Skeletal muscle satellite cell (primary cell): ENCODE results near the gene STXBP6.

Source experiments
- H3K27me3 ChIP-seq: 2 replicates; pipeline ENCODE4 v1.7.0; 2013; ENCODE audit warnings: low read length; ENCODE audit not compliant: control insufficient read depth, insufficient read depth
- H3K36me3 ChIP-seq: 2 replicates; pipeline ENCODE4 v1.7.0; 2013; ENCODE audit warnings: mild to moderate bottlenecking, control low read depth, low read length; ENCODE audit not compliant: insufficient read depth
- H3K4me1 ChIP-seq: 2 replicates; pipeline ENCODE4 v1.7.0; 2013; ENCODE audit warnings: low read length; ENCODE audit not compliant: control insufficient read depth, insufficient read depth
- H3K4me2 ChIP-seq: 2 replicates; pipeline ENCODE4 v1.7.0; 2013; ENCODE audit warnings: mild to moderate bottlenecking, low read length
- H3K4me3 ChIP-seq: 2 replicates; pipeline ENCODE4 v1.7.0; 2013; ENCODE audit warnings: low read length
- H3K9ac ChIP-seq: 2 replicates; pipeline ENCODE4 v1.7.0; 2013; ENCODE audit warnings: mild to moderate bottlenecking, low read depth, low read length, moderate library complexity
- H3K9me3 ChIP-seq: replicated peaks from 2 replicates; pipeline ENCODE4 v1.7.0; 2013; ENCODE audit warnings: mild to moderate bottlenecking, control low read depth, low read length

The STXBP6 gene

DNA sequence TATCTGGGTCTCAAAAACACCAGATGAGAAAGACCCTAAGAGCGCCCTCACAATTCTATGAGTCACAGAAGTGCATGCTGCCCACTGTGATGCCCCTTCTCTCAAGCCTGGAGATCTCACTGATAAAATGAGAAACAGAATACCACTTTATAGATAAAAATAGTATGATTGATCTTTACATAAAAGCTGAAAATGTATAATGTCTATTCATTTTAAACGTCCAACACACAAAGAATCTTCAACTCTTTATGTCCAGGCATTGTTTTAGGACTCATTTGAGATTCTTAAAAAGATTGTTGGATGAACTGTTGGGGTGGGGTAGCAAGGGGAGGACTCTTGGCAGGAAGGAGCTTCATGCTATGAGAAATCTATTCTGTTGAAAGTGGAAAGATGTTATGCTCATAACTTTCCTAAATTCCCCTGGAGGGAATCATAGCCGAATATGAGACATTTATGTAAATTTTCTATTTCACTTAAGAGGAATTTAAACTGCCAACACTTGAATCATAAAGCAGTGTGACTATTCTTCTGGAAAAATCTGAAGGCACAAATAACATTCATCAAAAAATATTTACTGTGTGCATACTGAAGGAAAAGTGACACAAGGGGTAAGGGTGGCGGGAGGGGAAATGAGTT is 174.6 kb downstream of the STXBP6 start:
- Histone ChIP-seq H3K27me3 (no peaks in the 10 kb centered on the region), H3K4me2 (no peak overlapping the region), H3K4me3 (no peak overlapping the region), H3K4me1 (no peaks in the 10 kb centered on the region), H3K9me3 (no peaks in the 10 kb centered on the region), H3K36me3 (no peaks in the 10 kb centered on the region), H3K9ac (no peak overlapping the region)

DNA sequence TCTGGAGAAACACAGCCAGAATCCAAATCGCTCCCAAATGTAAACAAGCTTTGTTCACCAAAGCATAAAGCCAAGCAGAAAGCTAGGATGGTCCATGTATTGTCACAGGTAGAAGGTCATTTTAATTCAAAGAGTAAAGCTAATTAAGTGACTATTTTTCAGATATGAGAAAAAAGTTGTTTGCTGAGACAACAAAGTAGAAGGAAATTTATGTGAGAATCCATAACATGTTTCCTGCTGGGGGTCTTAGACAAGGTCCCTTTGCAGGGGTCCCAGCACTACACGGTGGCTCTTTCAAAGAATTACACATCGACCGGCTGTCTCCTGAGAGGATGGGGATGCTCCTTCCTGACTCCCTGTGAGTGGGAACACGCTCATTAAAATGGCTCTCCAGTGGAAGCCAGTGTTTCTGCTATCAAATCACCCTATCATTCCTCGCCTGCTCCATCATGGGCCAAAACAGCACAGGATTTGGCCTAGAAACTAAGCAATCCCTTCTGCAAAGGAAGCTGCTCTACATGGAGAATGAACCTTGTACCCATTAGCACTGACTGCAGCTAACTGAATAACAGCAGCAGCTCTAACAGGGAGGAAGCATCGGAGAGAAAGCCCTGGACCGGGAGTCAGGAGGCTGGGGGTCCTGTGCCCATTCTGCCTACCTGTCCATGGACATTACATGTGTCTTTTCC is 175.3 kb downstream of the STXBP6 start:
- H3K9me3 ChIP-seq = no peaks in the 10 kb centered on the region
- H3K4me3 ChIP-seq = no peak overlapping the region
- no peaks in the 10 kb centered on the region for H3K36me3 ChIP-seq
- H3K4me1 ChIP-seq = no peaks in the 10 kb centered on the region
- H3K4me2 ChIP-seq = no peak overlapping the region
- no peaks in the 10 kb centered on the region for H3K27me3 ChIP-seq
- no peak overlapping the region for H3K9ac ChIP-seq

DNA sequence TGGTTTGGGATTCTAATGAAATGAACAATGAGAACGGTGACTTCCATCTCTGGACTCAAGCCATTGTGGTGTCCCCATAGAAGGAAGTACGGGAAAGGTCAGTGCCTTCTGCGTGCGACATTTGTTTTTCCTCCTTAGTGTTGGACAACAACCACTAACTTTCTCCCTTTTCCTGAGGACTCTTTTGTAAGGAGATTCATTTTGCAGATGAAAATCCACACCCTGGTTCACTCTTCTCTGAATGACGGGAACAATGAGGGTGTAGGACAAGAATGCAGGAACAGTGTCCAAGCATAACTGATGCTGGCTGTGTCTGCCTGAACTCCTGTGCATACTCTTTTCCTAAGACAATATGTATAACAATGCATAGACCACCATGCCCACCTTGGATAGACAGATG is 176.4 kb downstream of the STXBP6 start:
- Histone ChIP-seq H3K9me3 (no peaks in the 10 kb centered on the region), H3K4me2 (no peak overlapping the region), H3K36me3 (no peaks in the 10 kb centered on the region), H3K4me3 (no peak overlapping the region), H3K9ac (no peak overlapping the region), H3K27me3 (no peaks in the 10 kb centered on the region), H3K4me1 (no peaks in the 10 kb centered on the region)

DNA sequence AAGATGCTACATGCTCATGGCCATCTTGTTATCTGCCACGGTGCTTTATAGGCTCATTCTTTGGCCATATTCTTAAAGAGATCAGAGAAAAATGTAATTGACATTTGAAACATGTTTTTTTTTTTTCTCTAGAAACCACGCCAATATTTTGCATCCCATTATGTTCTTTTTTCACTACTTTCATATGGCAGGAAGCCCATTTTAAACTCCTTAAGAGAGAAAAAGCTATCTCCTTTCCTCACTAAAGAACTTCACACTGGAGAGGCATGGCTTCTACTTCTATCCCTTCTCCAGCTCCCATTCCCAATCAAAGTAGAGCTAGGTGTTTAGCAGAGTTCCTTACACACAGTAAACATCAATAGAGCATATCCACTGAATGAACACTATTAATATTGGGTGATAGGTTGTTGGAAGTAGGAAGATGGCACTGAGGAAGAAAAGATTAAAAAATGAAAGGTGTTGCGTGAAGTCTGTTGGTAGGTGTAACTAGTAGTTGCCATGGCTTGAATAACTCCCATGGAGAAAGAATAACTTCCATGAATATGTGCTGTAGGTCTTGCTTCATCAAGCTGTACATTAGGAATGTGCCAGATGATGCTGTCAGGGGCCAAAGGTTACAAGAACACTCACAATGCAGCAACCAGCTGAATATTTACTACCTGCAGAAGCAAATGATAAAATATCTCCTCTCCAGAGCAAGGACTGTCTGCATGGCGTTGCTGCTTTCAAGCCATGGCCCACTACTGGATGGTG is 178.8 kb downstream of the STXBP6 start:
- Histone ChIP-seq H3K4me1 (no peaks in the 10 kb centered on the region), H3K36me3 (no peaks in the 10 kb centered on the region), H3K9ac (no peak overlapping the region), H3K9me3 (no peaks in the 10 kb centered on the region), H3K27me3 (no peaks in the 10 kb centered on the region), H3K4me2 (no peak overlapping the region), H3K4me3 (no peak overlapping the region)

DNA sequence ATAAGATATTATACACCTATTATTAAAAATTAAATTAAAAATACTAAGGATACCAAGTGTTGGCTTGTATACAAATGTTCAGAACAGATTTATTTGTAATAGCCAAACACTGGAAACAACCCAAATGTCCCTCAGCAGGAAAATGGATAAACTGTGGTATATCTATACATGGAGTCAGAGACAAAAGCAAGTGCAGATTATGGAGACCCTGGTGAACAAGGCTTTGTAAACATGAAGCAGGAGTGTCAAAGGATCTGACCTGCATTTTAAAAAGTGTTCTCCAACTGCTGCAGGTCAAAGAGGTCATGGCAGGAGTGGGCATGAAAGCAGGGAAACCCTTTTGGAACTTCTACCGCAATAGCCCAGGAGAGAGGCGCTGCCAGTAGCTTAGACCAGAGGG is 181.6 kb downstream of the STXBP6 start:
- Histone ChIP-seq H3K4me3 (no peak overlapping the region), H3K4me1 (no peaks in the 10 kb centered on the region), H3K9me3 (no peaks in the 10 kb centered on the region), H3K9ac (no peak overlapping the region), H3K27me3 (no peaks in the 10 kb centered on the region), H3K36me3 (no peaks in the 10 kb centered on the region), H3K4me2 (no peak overlapping the region)

DNA sequence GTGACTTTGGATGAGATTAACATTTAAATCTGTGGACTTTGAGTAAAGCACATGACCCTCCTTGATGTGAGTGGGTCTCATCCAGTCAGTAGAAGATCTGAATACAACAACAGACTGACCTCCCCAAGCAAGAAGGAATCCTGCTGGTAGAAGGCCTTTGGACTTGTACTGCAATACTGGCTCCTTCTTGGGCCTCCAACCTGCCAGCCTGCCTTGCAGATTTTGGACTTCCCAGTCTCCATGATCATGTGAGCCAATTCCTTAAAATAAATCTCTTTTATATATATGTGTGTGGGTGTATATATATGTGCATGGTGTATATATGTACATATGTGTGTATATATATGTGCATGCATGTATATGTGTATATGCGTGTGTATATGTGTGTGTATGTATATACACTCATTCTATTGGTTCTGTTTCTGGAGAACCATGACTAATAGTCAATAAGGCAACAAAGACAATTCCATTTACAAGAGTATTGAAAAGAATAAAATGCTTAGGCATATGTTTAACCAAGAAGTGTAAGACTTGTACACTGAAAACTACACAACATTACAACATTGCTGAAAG is 183.8 kb downstream of the STXBP6 start:
- no peaks in the 10 kb centered on the region for H3K27me3 ChIP-seq
- no peak overlapping the region for H3K9ac ChIP-seq
- H3K4me2 ChIP-seq = no peak overlapping the region
- no peaks in the 10 kb centered on the region for H3K9me3 ChIP-seq
- H3K4me1 ChIP-seq = peaks cover 5% of the 10 kb centered on the region
- no peaks in the 10 kb centered on the region for H3K36me3 ChIP-seq
- no peak overlapping the region for H3K4me3 ChIP-seq

DNA sequence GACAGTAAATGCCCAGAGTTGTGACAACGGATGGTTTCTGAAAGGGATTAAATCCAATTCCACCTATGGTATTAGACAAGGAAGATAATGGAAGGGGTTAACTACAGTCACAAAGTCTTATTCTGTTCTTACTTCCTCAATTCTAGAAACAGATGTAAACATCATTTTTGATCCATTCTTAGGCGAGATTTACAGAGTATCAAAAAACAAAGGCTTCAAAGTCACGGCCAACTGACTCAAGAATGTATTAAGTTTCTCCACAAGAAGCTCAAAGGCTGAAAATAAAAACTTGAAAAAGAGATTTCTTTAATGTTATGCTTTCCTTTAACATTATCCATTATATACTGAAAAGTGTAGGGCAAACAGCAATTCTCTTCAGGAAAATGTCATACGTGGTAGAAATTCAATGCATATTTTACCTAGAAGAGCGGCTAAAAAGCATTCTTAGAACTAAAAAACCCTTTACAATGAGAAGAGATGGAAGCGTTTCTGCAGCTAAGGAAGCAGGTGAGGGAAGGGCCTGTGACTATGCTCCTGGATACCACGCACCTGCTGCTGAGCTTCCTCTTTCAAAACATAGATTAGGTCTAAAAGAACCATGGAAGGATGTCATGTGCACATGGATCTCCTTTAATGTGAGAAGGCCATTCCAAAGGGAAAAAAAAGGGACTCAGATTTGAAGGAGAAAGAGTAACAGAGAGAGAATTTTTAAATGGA is 185.8 kb downstream of the STXBP6 start:
- no peak overlapping the region for H3K9ac ChIP-seq
- no peaks in the 10 kb centered on the region for H3K27me3 ChIP-seq
- no peak overlapping the region for H3K4me3 ChIP-seq
- H3K36me3 ChIP-seq = no peaks in the 10 kb centered on the region
- peaks cover 12% of the 10 kb centered on the region for H3K4me1 ChIP-seq
- H3K9me3 ChIP-seq = no peaks in the 10 kb centered on the region
- no peak overlapping the region for H3K4me2 ChIP-seq

DNA sequence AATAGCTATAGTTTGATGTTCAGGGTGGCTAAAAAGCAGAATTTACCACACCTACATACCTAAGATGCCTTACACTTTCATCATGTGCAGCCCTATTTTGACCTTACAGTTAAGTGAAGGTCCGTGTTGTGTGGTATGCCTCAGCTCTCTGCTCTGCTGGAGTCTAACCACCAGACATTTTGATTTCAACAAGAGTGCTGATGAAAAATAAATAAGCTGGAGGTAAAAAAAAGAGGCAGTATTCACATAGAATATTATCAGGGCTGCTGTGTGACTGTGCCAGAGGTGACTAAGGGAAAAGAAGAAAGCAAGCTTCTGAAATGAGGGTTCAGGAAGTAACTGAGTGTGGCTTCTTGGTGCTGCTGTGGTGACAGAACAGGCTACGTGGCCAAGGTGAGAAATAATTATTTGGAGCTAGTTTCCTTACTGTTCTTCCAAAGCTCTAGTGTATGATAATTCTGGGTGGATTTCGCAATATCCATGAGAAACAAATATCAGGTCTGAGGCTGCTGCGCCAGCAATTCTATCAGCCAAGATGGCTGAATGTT is 188.8 kb downstream of the STXBP6 start:
- Histone ChIP-seq H3K27me3 (no peaks in the 10 kb centered on the region), H3K36me3 (no peaks in the 10 kb centered on the region), H3K4me2 (peak overlapping the region; percentile 56), H3K9ac (peak overlapping the region; percentile 6), H3K4me1 (peaks cover 12% of the 10 kb centered on the region), H3K9me3 (no peaks in the 10 kb centered on the region), H3K4me3 (peak overlapping the region; percentile 12)

DNA sequence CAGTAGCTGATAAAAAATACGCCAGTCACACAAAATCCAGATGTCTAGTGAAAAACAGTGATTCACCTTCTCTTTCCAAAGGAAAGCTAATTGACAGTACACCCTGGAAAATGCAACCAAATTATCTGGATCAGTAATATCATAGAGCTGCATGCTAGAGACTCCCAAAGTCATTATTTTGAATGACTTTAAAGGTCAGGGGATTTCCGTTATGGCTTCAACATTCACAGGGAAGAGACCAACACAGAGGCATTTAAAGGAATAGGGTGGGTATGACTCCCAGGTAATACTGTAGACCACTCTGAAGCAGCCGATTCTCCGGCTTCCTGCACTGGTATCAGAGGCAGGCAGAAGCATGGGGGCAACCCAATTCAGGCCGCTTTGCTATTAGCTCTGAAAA is 190.4 kb downstream of the STXBP6 start:
- Histone ChIP-seq H3K4me2 (no peak overlapping the region), H3K4me3 (no peak overlapping the region), H3K27me3 (no peaks in the 10 kb centered on the region), H3K36me3 (no peaks in the 10 kb centered on the region), H3K9ac (no peak overlapping the region), H3K9me3 (no peaks in the 10 kb centered on the region), H3K4me1 (peaks cover 12% of the 10 kb centered on the region)

DNA sequence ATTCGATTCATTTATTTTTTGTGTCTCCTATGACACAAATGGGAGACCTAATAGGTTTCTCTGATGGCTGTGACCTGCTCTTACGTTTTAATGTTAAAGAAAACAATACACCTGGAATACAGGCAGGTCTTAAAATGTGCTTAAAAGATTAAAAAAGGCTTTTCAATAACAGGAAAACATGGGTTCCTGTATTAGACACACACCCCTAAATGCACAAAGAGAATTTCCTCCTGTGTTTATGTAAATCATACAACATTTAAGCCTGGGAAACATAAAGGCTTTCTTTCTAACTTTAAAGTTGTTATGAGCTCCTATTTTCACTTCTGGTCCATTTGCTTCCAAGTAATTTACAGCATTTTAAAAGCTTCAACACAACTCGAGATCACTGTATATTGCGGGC is 191.3 kb downstream of the STXBP6 start:
- H3K4me3 ChIP-seq = no peak overlapping the region
- H3K27me3 ChIP-seq = no peaks in the 10 kb centered on the region
- H3K9me3 ChIP-seq = no peaks in the 10 kb centered on the region
- no peak overlapping the region for H3K9ac ChIP-seq
- H3K36me3 ChIP-seq = no peaks in the 10 kb centered on the region
- H3K4me1 ChIP-seq = peaks cover 12% of the 10 kb centered on the region
- no peak overlapping the region for H3K4me2 ChIP-seq

DNA sequence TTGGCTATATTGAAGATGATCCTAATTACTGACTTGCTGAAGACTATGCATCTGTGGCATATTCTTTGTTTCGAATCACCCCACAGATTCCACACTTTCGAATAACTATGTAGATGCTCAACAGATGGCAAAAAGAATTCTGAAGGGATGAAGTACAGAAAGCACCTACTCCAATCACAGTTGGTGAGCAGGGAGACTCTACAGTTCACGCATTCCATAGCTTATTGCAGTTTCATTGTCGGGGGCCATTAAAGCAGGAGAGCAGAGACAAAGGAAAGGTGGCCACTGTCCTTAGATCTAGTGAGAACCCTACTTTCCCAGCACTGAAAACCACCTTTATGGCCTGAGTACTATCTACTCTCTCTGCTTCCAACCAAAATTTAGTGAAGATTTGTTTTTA is 191.9 kb downstream of the STXBP6 start:
- Histone ChIP-seq H3K9me3 (no peaks in the 10 kb centered on the region), H3K4me1 (peaks cover 12% of the 10 kb centered on the region), H3K36me3 (no peaks in the 10 kb centered on the region), H3K4me2 (no peak overlapping the region), H3K4me3 (no peak overlapping the region), H3K9ac (no peak overlapping the region), H3K27me3 (no peaks in the 10 kb centered on the region)
